Midbrain (tissue), 1 donor: ENCODE measurements around the gene CD109.
"Not testable (repeated sequence)": the region's sequence is repeated elsewhere in the genome, so short reads cannot be mapped to it uniquely, and the experiment has no call there.

Experiments
- DNase-seq: peaks from one replicate; lab custom pipeline; 2025; lab: John Stamatoyannopoulos, UW

Gene CD109

DNA sequence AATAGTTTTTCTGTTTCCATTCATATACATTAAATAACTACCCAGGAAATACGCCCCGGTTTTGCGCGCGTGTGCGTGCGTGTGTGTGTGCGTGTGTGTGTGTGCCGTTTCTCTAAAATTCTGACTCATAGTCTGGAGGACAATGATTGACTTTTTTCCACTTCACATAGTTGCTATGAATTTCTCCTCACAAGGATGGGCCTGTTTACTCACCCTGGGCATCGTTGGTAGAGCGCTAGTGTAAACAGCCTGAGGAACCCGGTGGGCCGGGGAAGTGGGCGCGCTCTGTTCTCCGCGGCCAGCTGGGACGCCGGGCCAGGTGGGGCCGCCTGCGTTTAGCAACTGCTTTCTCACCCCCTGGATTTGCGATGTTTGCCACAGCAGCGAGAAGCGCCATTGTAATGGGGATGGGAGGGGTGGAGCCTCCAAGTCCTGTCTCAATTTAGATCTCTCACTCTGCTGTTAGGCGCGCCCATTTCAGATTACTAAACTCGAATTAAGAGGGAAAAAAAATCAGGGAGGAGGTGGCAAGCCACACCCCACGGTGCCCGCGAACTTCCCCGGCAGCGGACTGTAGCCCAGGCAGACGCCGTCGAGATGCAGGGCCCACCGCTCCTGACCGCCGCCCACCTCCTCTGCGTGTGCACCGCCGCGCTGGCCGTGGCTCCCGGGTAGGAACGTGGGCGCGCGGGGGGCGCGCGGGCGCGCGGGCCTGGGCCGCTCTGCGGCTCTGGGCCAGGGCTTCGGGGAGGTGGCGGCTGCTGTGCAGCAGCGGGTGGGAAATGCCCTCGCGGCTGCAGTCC lies at the start of gene CD109:
TSS of gene CD109 (plus strand) at position 585 of the 803 bp plus-strand sequence. CDS start at position 598, 13 bp downstream.
- peak; percentile 15 for DNase-seq

DNA sequence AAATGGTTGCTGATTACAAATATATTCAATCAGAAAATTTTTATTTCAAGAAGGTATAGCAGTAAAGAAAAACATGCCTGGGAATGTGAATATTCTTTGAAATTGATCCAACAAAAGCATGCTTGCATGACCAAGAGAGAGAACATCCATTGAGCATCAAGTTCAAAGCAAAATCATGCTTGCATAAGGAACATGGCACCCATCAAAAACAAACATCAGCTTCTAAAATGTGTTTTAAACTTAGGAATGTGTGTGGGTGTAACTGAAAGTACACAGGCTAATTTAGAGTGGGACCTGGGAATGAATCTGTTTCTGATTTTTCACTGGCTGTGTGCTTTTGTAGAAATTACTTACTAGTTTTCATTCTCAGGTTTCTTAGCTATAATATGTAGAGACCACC lies 47.8 kb upstream of the CD109 start:
- DNase-seq = no peak

DNA sequence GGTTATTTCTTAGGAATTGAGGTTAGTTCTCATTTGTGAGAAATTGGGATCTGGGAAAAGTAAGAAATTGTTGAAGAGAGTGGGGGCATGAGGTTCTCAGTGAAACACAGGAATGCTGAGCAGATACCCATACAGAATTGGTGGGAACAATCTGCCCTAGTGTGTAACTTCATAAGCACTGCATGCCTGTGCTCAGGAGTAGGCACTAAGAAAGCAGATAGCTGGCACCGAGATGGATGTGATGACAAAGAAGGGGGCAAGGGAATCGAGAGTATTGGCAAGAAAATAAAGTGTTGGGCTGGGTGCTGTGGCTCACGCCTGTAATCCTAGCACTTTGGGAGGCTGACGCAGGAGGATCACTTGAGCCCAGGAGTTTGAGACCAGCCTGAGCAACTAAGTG lies 46.2 kb upstream of the CD109 start:
- DNase-seq = no peak

DNA sequence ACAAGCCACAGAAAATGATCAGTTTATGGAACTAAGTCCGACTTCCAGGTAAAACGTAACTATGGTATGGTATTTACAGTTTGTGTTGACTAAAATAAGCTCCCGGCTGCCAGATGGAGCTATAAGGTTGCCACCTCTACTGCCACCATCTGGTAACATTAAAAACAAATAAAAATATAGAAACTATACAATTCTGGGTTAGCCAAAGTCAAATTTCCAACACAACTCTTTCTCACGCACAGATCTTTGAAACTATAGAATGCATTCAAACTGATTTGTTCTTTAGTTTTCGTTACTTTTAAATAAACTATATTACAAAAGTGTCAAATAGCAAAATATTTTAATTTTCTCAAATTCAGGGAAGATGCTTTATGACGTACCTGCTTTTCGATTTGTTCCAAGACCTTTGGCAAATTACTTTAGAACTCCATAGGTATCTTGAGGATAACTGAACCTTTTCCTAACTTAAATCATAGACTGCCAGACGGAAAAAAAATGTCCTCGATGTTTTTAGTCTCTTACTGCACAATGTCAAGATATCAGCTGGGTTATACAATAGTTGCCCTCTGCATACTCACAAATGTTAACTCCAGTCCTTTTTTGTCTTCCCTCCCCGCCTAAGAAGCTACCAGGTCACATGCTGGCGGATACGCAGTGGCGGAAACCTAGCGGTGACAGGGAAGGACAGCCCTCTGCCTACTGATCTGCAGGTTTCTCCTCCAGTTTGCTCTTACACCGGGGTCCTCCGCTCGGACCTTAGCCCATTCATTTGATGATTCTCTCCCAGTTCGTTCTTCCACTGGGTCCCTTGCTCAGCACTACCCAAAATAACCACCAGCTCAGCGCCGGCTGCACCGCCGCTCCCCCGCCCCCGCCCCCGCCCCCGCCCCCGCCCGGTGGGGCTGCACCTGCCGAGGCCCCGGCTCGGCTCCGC lies 43.1 kb upstream of the CD109 start:
- DNase-seq = peak; percentile 39

DNA sequence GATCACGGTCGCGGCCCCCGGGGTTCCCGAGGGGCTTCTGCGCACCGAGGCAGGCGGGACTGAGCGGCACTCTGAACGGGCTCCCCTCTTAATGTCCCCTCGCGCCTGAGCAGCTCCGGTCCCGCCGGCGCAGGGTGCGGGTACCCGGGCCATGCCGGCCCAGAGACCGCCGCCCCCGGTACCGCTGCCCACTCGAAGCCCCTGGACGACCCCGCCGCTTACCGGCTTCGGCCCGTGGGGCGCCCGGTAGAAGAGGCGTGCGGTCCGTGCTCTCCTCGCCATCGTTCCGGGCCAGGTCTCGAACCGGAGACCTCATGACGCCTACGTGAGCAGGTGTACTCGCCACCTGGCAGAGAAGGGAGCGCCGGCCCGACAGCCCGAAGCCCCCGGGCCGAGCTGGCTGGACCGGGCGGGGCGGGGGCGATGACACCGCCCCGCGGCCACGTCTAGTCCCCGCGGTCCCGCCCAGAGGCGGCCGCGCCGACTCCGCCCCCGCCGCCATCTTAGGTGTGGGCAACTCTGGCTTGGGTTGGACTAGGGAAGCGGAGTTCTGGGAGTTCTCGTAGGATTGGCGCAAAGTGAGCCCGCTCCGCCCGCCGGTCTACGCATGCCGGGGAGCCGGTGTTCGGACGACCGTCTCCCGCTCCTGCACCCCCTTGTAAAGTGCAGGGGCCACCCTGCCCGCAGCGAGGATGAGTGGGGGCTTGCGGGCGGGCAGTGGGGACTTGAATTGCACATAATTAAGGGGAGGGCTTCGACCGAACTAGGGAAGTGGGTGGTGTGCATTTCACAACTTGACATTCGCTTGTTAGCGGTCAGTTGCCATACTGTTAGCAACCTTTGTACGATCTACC lies 42.2 kb upstream of the CD109 start, which contains the start of gene SLC17A5:
TSS of gene SLC17A5 (minus strand) at position 422 of the 854 bp plus-strand sequence. CDS start at position 316, 106 bp downstream.
- peak; percentile 94 for DNase-seq

DNA sequence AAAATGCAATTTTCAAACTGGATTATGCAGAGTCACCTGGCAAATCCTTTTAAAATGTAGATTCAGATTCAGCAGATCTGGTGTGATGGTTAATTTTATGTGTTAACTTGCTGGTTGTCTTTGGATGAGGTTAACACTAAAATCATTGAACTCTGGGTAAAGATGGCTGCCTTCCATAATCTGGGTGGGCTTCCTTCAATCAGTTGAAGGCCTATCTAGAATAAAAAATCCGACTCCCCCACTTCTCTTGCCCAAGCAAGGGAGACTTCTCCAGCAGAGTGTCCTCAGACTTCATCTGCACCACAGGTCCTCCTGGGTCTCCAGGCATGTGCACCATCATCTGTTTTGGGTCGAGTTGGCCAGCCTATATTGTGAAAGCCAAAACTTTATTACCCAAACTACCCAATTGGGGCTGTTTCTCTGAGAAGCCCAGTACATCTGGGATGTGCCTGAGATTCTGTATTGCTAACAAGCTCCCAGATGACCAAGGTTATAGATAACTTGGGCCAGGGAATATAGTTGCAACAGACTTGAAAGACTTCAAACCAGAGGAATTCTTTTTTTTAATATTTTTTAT lies 40.6 kb upstream of the CD109 start:
- no peak for DNase-seq

DNA sequence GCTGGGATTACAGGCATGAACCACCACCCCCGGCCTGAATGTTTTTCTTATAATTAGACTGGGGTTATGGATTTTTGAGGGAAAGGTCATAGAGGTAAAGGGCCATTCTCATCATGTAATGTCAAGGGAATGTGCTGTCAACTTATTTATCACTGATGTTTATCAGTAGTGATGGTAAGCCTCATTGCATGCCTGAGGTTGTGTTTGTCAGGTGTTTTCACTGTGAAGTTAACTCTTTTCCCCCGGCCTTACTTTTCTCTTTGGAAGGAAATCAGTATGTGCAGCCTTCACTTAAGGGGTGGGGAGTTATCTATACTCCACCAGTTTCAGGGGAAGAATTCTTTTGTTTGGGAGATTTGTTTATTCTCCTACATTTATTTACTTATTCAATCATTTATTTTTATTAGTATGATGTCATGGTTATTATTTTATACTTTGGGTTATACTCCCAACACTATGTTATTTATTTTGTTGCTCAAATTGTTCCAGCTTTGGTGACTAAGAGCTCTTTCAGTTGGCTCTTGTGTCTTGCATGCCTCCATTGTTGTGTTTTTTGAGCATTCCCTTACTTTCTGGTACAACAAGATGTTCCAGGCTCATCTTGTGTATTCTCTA lies 39.4 kb upstream of the CD109 start:
- no peak for DNase-seq

DNA sequence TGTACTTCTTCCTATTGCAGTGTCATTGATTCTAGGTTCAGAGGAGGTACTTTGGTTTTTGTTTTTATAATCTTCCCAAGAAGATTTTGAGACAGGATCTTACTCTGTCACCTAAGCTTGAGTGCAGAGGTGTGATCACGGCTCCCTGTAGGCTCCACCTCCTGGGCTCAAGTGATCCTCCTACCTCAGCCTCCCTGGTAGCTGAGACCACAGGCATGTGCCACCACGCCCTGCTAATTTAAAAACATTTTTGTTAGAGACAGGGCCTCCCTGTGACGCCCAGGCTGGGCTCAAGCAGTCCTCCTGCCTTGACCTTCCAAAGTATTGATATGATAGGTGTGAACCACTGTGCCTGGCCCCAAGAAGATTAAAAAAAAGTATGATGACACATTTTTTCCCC lies 38.8 kb upstream of the CD109 start:
- no peak for DNase-seq

DNA sequence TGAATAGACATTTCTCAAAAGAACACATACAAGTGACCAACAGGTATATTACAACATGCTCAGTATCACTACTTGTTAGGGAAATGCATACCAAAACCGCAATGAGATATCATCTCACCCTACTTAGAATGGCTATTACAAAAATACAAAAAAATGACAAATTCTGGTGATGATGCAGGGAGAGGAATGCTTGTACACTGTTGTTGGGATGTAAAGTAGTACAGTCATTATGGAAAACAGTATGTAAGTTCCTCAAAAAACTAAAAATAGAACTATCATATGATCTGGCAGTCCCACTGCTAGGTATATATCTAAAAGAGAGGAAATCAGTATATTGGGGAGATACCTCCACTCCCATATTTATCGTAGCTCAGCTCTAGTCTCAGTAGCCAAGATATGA lies 31.3 kb upstream of the CD109 start:
- DNase-seq = no peak

DNA sequence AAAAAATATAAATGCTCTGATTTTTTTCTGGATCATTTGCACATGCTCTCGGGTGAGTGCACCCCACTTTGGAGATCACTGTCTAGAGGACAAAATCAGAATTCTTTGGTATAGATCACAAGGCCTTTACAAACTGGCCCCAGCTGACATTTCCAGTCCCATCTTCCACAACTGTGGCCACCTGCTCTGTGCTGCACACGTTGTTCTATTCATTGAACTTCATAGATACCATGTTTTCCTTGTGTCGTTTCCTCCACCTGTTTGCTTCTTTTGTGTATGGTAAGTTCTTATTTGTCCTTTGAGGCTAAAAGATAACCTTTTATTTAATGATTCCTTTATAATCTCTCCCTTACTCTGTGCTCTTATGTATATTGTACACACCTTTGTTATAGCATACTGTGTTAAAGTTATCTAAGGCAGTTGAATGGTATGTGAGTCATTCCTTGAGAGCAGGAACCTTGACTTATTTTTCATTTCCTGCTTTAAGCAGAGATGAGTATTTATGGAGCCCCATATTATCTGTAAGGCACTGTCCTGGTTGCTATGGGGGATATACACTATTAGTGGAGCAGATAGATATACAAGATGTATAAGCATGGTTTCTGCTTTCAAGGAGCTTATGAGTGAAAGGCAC lies 30.2 kb upstream of the CD109 start:
- DNase-seq = no peak

DNA sequence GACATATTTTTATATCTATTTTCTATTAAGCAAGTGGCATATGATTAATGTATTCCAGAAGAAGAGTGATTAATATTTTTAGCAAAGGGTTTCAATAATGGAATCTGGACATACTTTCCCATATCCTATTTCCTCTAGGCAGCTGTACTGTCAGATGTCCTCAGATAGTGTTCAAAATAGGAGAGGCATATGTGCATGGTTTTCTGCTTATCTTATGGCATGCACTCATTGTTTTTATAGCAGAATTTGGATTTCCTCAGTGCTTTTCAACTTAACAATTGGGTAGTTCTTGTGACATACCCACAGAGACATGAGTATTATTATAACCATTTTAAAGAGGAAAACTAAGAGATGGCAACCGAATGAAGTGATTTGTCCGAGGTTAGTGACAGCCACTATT lies 29.6 kb upstream of the CD109 start:
- no peak for DNase-seq

DNA sequence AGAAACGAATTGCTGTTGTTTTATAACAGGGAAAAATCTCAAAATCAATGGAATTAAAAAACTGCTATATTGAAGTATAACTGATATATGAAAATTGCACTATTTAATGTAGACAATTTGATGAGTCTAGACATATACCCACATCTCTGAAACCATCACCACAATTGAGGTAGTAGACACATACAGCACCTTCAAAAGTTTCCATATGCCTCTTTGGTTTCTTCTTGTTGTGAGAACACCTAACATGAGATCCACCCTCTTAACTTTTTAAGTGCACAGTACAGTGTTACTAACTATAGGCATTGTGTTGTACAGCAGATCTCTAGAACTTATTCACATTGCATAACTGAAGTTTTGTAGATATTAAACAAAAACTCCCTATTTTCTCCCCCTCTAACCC lies 28.2 kb upstream of the CD109 start:
- no peak for DNase-seq

DNA sequence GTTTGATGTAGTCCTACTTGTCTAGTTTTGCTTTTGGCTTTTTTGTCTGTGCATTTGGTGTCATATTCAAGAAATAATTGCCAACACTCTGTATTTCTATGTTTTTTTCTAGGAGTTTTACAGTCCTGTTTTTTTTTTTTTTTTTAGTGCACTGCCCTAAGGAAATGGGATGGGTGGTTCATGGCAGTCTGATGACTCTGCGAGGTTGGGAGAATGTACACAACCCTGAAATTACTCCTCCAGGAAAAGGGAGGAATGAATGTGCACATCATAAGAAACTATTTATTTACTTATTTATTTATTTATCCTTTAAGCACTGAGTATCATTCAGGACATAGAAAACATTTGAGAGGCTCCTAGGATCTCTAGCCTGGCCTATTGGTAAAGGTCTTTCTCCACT lies 27.0 kb upstream of the CD109 start:
- DNase-seq = no peak

DNA sequence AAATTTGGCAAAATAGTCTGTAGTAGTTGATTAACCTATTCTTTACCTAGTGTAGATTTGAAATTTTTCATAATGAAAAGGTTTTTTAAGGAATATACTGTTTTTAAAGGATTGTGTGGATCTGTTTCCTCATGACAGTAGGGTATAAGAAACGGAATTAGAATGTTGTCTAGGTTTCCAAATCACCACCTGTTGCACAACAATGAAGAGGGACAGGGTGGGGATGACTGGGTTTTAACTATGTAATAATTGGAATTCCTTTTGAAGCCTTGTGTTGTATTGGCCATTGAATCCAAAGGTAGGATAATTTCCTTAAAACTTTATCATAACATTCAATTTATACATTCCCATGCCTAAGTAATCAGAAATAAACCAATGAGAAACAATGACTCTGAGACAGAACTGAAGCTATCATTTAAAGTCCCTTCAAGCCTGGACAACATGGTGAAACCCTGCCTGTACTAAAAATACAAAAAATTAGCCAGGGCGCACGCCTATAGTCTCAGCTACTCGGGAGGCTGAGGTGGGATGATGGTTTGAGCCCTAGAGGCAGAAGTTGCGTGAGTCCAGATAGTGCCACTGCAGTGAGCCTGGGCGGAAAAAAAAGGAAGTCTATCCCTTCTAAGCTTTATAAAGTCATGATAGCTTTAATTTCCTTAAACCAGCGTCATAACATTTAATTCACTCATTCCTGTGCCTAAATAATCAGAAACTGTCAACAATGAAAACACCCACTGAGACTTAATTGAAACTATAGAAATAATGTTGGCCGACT lies 23.9 kb upstream of the CD109 start:
- DNase-seq = no peak

DNA sequence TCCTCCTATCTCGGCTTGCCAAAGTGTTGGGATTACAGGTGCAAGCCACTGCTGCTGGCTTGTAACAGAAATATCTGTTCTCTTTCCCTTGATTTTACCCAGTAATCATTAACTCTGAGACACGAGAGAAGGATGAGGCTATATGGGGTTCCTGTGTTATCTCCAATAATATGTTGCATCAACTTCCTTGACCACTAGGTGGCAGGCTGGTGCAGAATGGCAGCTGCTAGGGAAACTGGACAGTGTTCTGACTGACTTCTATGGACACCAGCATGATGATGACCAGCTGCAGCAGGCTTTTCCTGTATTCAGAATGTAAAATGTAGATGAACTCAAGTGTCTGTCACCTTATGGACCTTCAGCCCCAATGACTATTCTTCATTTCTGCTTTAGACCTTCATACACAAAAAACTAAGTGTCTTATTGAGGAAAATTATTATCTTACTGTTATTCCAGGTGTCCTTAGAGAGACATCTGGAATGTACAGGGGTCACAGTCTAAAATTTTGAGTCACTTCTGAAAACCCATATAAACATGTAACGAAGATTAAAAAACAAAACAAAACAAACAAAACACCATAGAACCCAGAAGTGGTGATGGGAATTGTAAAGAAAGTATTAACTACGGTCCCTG lies 20.4 kb upstream of the CD109 start:
- DNase-seq = peak; percentile 84

DNA sequence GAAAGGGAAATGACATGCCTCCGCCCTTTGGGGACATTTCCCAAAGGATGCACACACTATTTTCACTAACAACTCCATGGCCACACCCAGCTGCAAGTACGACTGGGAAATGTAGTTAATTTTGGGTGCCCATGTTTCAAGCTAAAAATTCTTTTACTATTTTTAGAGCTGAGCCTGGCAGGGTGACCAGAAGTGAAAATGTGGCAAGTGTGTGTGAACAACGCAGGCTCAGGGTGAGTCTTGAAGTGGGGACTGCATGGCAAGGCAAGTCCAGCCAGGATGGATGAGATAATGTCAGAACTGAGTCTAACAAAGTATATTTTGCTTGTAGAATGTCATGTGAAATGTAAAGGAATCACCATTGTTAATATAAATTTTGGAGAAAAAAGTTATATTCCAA lies 17.0 kb upstream of the CD109 start:
- no peak for DNase-seq

DNA sequence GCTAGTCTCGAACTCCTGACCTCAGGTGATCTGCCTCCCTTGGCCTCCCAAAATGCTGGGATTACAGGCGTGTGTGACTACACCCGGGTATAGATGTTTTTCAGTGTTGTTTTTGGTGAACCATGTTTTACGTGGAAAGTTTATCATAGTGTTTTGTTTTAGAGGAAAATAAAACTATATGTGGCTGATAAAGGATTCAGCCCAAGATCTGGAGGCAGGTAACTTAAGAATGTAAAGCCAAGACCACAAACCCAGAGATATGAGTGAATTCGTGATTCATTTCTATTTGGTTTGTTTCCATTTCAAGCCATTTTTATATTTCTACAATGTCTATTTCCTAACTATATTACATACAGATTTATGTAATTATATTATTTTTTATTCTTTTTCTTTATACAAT lies 16.2 kb upstream of the CD109 start:
- DNase-seq = not testable (repeated sequence)

DNA sequence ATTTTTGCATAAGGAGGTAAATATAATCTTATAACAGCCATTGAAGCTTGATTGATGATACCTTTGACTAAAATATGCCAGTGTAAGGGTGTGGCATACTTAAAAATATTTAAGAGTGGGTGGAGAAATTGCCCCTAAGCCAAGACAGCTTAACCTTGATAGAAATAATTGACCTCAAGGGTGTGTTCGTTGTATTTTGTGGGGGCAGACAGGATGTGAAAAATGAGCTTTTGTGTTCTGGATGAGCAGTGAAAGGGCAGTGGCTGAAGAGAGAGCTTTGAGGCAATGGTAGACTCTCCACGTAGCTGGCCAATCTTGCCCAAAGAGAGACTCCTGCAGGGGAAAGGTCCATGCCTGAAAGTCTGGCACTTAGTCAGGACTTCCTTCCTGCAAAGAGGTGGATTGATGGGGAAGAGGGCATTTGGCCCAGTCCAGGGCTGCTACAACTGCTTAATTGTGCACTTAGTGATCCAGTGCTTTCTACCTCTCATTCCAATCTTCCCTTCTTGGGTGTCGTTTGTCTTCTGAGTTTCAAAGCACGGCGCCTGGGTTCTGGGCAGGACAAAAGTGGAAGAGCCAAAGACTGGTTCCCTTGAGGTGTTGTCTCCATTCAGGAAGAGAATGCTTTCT lies 15.6 kb upstream of the CD109 start:
- no peak for DNase-seq

DNA sequence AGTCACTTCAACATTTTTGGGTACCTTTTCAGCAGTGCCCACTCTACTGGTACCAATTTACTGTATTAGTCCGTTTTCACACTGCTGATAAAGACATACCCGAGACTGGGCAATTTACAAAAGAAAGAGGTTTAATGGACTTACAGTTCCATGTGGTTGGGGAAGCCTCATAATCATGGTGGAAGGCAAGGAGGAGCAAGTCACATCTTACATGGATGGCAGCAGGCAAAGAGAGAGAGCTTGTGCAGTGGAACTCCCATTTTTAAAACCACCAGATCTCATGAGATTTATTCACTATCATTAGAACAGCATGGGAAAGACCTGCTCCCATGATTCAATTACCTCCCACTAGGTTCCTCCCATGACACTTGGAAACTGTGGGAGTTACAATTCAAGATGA lies 12.4 kb upstream of the CD109 start:
- DNase-seq = not testable (repeated sequence)
